HEK293T (cell line): ENCODE data around the gene TNFRSF21.

Experiments used
- CTCF ChIA-PET: fragments of 350-600 bp; formaldehyde crosslinking; extraction: SDS; loops from one replicate; lab custom pipeline; 2021; ENCODE audit warnings: antibody characterized with exemption, inconsistent platforms; lab: Yijun Ruan, JAX
- POLR2A ChIA-PET: fragments of 350-600 bp; formaldehyde crosslinking; extraction: SDS; loops from one replicate; lab custom pipeline; 2020; ENCODE audit warnings: antibody characterized with exemption, inconsistent platforms; lab: Yijun Ruan, JAX
- DNase-seq: peaks from one replicate; pipeline ENCODE4 v3.0.0; 2012; ENCODE audit warnings: mixed read lengths; ENCODE audit errors: extremely low spot score
- ARNT ChIP-seq: fragments of 450-650 bp; IDR thresholded peaks from 2 replicates; pipeline ENCODE4 v1.6.1; 2017; ENCODE audit warnings: mild to moderate bottlenecking
- BHLHE40 ChIP-seq: fragments of 450-650 bp; IDR thresholded peaks from 2 replicates; pipeline ENCODE4 v1.6.1; 2016; ENCODE audit warnings: mild to moderate bottlenecking, moderate library complexity, borderline replicate concordance
- CTBP1 ChIP-seq: fragments of 450-650 bp; IDR thresholded peaks from 2 replicates; pipeline ENCODE4 v1.6.1; 2016; ENCODE audit warnings: borderline replicate concordance
- ELF4 ChIP-seq: fragments of 450-650 bp; IDR thresholded peaks from 2 replicates; pipeline ENCODE4 v1.6.1; 2017; ENCODE audit warnings: antibody characterized with exemption
- FOXA1 ChIP-seq: fragments of 450-650 bp; IDR thresholded peaks from 2 replicates; pipeline ENCODE4 v1.6.1; 2016; ENCODE audit warnings: mild to moderate bottlenecking
- FOXK2 ChIP-seq: fragments of 450-650 bp; IDR thresholded peaks from 2 replicates; pipeline ENCODE4 v1.6.1; 2016; ENCODE audit warnings: mild to moderate bottlenecking
- FOXM1 ChIP-seq: fragments of 450-650 bp; IDR thresholded peaks from 2 replicates; pipeline ENCODE4 v1.6.1; 2017; ENCODE audit warnings: mild to moderate bottlenecking, borderline replicate concordance
- HDGF ChIP-seq: fragments of 450-650 bp; IDR thresholded peaks from 2 replicates; pipeline ENCODE4 v1.6.1; 2017; ENCODE audit warnings: antibody characterized with exemption, borderline replicate concordance
- L3MBTL2 ChIP-seq: fragments of 450-650 bp; conservative IDR thresholded peaks from 2 replicates; pipeline ENCODE4 v1.6.1; 2016; ENCODE audit warnings: mild to moderate bottlenecking
- LEF1 ChIP-seq: fragments of 450-650 bp; IDR thresholded peaks from 2 replicates; pipeline ENCODE4 v1.6.1; 2017; ENCODE audit warnings: mild to moderate bottlenecking, borderline replicate concordance
- NFRKB ChIP-seq: fragments of 450-650 bp; IDR thresholded peaks from 2 replicates; pipeline ENCODE4 v1.6.1; 2016; ENCODE audit warnings: mild to moderate bottlenecking, moderate library complexity
- PKNOX1 ChIP-seq: fragments of 450-650 bp; IDR thresholded peaks from 2 replicates; pipeline ENCODE4 v1.6.1; 2016
- SP1 ChIP-seq: fragments of 450-650 bp; IDR thresholded peaks from 2 replicates; pipeline ENCODE4 v1.6.1; 2017
- SUZ12 ChIP-seq: fragments of 450-650 bp; IDR thresholded peaks from 2 replicates; pipeline ENCODE4 v1.6.1; 2016; ENCODE audit warnings: mild to moderate bottlenecking
- TARDBP ChIP-seq: fragments of 450-650 bp; IDR thresholded peaks from 2 replicates; pipeline ENCODE4 v1.6.1; 2016
- ZNF384 ChIP-seq: fragments of 450-650 bp; IDR thresholded peaks from 2 replicates; pipeline ENCODE4 v1.6.1; 2016

The TNFRSF21 gene

GRCh38 chr6:47303861-47304260 is 5.8 kb downstream of the TNFRSF21 start:
- no peak for TF ChIP-seq L3MBTL2
- DNase-seq: no peak
- ChIA-PET CTCF (no interaction called here), POLR2A (no interaction called here)

GRCh38 chr6:47303342-47303741 is 6.4 kb downstream of the TNFRSF21 start:
- no peak for TF ChIP-seq LEF1
- no peak for DNase-seq
- POLR2A ChIA-PET: no interaction called here
- CTCF ChIA-PET: interaction anchor here (0.7 kb wide), 1 partner anchor 38 kb away, joined by 3 read pairs; no protein-coding TSS in a partner anchor

- TF ChIP-seq TARDBP (no peak), ELF4 (no peak), PKNOX1 (no peak)
- ChIA-PET CTCF (no interaction called here), POLR2A (no interaction called here)
- DNase-seq: no peak
Observed at GRCh38 chr6:47302043-47302442, 7.7 kb downstream of the TNFRSF21 start.

- DNase-seq: no peak
- no peak for TF ChIP-seq TARDBP
- TF ChIP-seq NFRKB: no peak
- TF ChIP-seq SUZ12: no peak
- no peak for TF ChIP-seq LEF1
- TF ChIP-seq SP1: no peak
- no peak for TF ChIP-seq HDGF
- no peak for TF ChIP-seq FOXM1
- TF ChIP-seq BHLHE40: no peak
- TF ChIP-seq FOXA1: no peak
- no peak for TF ChIP-seq ZNF384
- no peak for TF ChIP-seq PKNOX1
- TF ChIP-seq FOXK2: no peak
- no peak for TF ChIP-seq ELF4
- no peak for TF ChIP-seq CTBP1
- no peak for TF ChIP-seq L3MBTL2
- CTCF ChIA-PET: no interaction called here
- POLR2A ChIA-PET: no interaction called here
Observed at GRCh38 chr6:47301441-47301840, 8.3 kb downstream of the TNFRSF21 start.

GRCh38 chr6:47300417-47300816 is 9.3 kb downstream of the TNFRSF21 start:
- ChIA-PET CTCF (no interaction called here), POLR2A (interaction anchor here (1.4 kb wide), 1 partner anchor 9 kb away, joined by 4 read pairs; the partner anchor contains the start of gene TNFRSF21)

GRCh38 chr6:47299965-47300364 is 9.7 kb downstream of the TNFRSF21 start:
- TF ChIP-seq ARNT: no peak
- no peak for TF ChIP-seq PKNOX1
- no peak for TF ChIP-seq ZNF384
- TF ChIP-seq SP1: no peak
- no peak for TF ChIP-seq LEF1
- TF ChIP-seq CTBP1: no peak
- no peak for TF ChIP-seq TARDBP
- no peak for TF ChIP-seq HDGF
- no peak for TF ChIP-seq FOXM1
- TF ChIP-seq SUZ12: no peak
- TF ChIP-seq NFRKB: no peak
- POLR2A ChIA-PET: interaction anchor here (1.4 kb wide), 1 partner anchor 10 kb away, joined by 4 read pairs; the partner anchor contains the start of gene TNFRSF21
- CTCF ChIA-PET: no interaction called here
- no peak for DNase-seq

More at GRCh38 chr6:47300417-47300816, 9.3 kb downstream of the TNFRSF21 start:
- DNase-seq: no peak
- TF ChIP-seq TARDBP (no peak), LEF1 (no peak), L3MBTL2 (no peak), FOXM1 (no peak), BHLHE40 (no peak), CTBP1 (no peak), ARNT (no peak), FOXK2 (no peak), SUZ12 (no peak), PKNOX1 (no peak), NFRKB (no peak), ELF4 (no peak), FOXA1 (no peak), SP1 (no peak), HDGF (no peak), ZNF384 (no peak)

GRCh38 chr6:47298475-47298874 is 11.2 kb downstream of the TNFRSF21 start:
- no peak for DNase-seq
- CTCF ChIA-PET: interaction anchor here (0.6 to 0.8 kb wide), 2 partner anchors 58 to 201 kb away, joined by 3 to 4 read pairs; no protein-coding TSS in a partner anchor
- POLR2A ChIA-PET: interaction anchor here (1.1 kb wide), 1 partner anchor 20 kb away, joined by 3 read pairs; no protein-coding TSS in a partner anchor
- TF ChIP-seq NFRKB: no peak
- no peak for TF ChIP-seq FOXK2
- no peak for TF ChIP-seq FOXA1
- TF ChIP-seq ARNT: no peak
- TF ChIP-seq SUZ12: no peak
- TF ChIP-seq FOXM1: no peak
- no peak for TF ChIP-seq L3MBTL2
- no peak for TF ChIP-seq ELF4
- no peak for TF ChIP-seq HDGF
- no peak for TF ChIP-seq ZNF384
- no peak for TF ChIP-seq SP1
- no peak for TF ChIP-seq CTBP1
- TF ChIP-seq LEF1: no peak
- TF ChIP-seq PKNOX1: no peak
- no peak for TF ChIP-seq TARDBP
- no peak for TF ChIP-seq BHLHE40
